Esophagus muscularis mucosa (tissue), 4 donors: ENCODE results near the gene SH2D7. TPM values are rescaled to one million over a fixed set of nuclear protein-coding genes. Genes with fewer than 3 reads are reported as not detected.
A peak's percentile ranks its signal among the peaks of the same experiment; 100 is the strongest.

Experiments
- DNase-seq: peaks from one replicate; pipeline ENCODE4 v3.0.0-alpha.2; 2017; ENCODE audit errors: extremely low spot score
- H3K27ac ChIP-seq, 4 donors: fragments of 200-600 bp; sonication (generic); replicated peaks in 1 of 4; 1 replicate in 3 of 4; 2 replicates in 1 of 4; pipeline ENCODE4 v1.5.1; 2016 to 2019; ENCODE audit warnings: mild to moderate bottlenecking in 1 of 4
- H3K27me3 ChIP-seq, 4 donors: fragments of 200-600 bp; sonication (generic); one replicate each; pipeline versions ENCODE4 v1.5.1 to v1.6.0; 2016 to 2019
- H3K36me3 ChIP-seq, 4 donors: fragments of 200-600 bp; sonication (generic); one replicate each; pipeline ENCODE4 v1.5.1; 2016 to 2019
- H3K4me1 ChIP-seq, 4 donors: fragments of 200-600 bp; sonication (generic); one replicate each; pipeline ENCODE4 v1.5.1; 2016 to 2019
- H3K4me3 ChIP-seq, 4 donors: fragments of 200-600 bp; sonication (generic); 1 replicate in 2 of 4; 2 replicates in 2 of 4; pipeline ENCODE4 v1.5.1; 2016 to 2019; ENCODE audit warnings: mild to moderate bottlenecking in 4 of 4, moderate library complexity in 1 of 4
- H3K9me3 ChIP-seq, 4 donors: fragments of 200-600 bp; sonication (generic); 1 replicate in 3 of 4; 2 replicates in 1 of 4; pipeline ENCODE4 v1.5.1; 2016 to 2019
- CTCF ChIP-seq, 3 experiments: fragments of 200-600 bp in 2 of 3; fragments of 450-650 bp in 1 of 3; sonication (generic) in 2 of 3; IDR thresholded peaks; one replicate each; pipeline ENCODE4 v1.5.1; 2017 to 2019; ENCODE audit warnings: antibody characterized with exemption in 3 of 3, mild to moderate bottlenecking in 2 of 3, moderate library complexity in 1 of 3
- EP300 ChIP-seq: sonication (generic); formaldehyde crosslinking; IDR thresholded peaks from one replicate; pipeline ENCODE4 v1.6.1; 2017; ENCODE audit warnings: antibody characterized with exemption
- POLR2A ChIP-seq: fragments of 450-650 bp; IDR thresholded peaks from one replicate; pipeline ENCODE4 v1.6.1; 2017; ENCODE audit warnings: antibody characterized with exemption, moderate library complexity, mild to moderate bottlenecking, low read depth
- POLR2AphosphoS5 ChIP-seq, 2 donors: sonication (generic); formaldehyde crosslinking; IDR thresholded peaks; one replicate each; pipeline ENCODE4 v1.6.1; 2017; ENCODE audit warnings: antibody characterized with exemption in 2 of 2
- WGBS: methylation state at CpG from one replicate; pipeline ENCODE4 v1.1.5; 2018; 5-methylcytosine and 5-hydroxymethylcytosine counted together
- intact Hi-C: fragments of 100-400 bp; cut with DNase I; formaldehyde crosslinking; loops from one replicate; pipeline ENCODE4 v1.15.1; 2023
- total RNA-seq, 4 donors: library from RNA; depleted of rRNA; stranded (reverse); fragments of >200 nt; gene quantifications; one replicate each; pipeline versions ENCODE4 v1.1.0 to v1.2.1, GENCODE V29; 2016

Gene SH2D7
- total RNA-seq, 4 donors from 2014 or later, result not detected

- no peaks in the 10 kb centered on the region for H3K27me3 ChIP-seq
- peak overlapping the region; percentile 12 to 66 (median 61) for H3K27ac ChIP-seq
- peaks cover 60 to 81% (median 66%) of the 10 kb centered on the region in 4 donors for H3K4me1 ChIP-seq
- no peak overlapping the region for H3K4me3 ChIP-seq
- H3K36me3 ChIP-seq, result peaks cover under 1 to 26% (median 20%) of the 10 kb centered on the region in 4 donors
- no peaks in the 10 kb centered on the region for H3K9me3 ChIP-seq
- 32% methylated on average over 8 of the region's 8 CpGs for WGBS
- peak in 1 of 2 donors; percentile 3 for TF ChIP-seq POLR2AphosphoS5 (IDR thresholded peaks at IDR 0.05)
- no peak for TF ChIP-seq CTCF (IDR thresholded peaks at IDR 0.05)
- TF ChIP-seq EP300, result no peak
- no peak for TF ChIP-seq POLR2A
- no peak for DNase-seq
- intact Hi-C loops, result no loop called here
Observed at GRCh38 chr15:78047761-78048627, 44.4 kb upstream of the SH2D7 start.

GRCh38 chr15:78048628-78048920 lies 43.8 kb upstream of the SH2D7 start:
- H3K36me3 ChIP-seq, result peaks cover 6 to 26% (median 20%) of the 10 kb centered on the region in 4 donors
- no peaks in the 10 kb centered on the region for H3K27me3 ChIP-seq
- peaks cover 60 to 84% (median 67%) of the 10 kb centered on the region in 4 donors for H3K4me1 ChIP-seq
- H3K4me3 ChIP-seq, result no peak overlapping the region
- peak overlapping the region; percentile 12 to 66 (median 61) for H3K27ac ChIP-seq
- intact Hi-C loops, result no loop called here
- DNase-seq, result no peak
- H3K9me3 ChIP-seq, result no peaks in the 10 kb centered on the region
- WGBS, result 65% methylated on average over 5 of the region's 5 CpGs
- no peak for TF ChIP-seq EP300
- TF ChIP-seq POLR2AphosphoS5 (IDR thresholded peaks at IDR 0.05), result no peak
- no peak for TF ChIP-seq CTCF (IDR thresholded peaks at IDR 0.05)
- no peak for TF ChIP-seq POLR2A

- H3K4me1 ChIP-seq, result peaks cover 60 to 82% (median 70%) of the 10 kb centered on the region in 4 donors
Observed at GRCh38 chr15:78049691-78050440, 42.5 kb upstream of the SH2D7 start.

GRCh38 chr15:78050441-78050809 lies 41.9 kb upstream of the SH2D7 start:
- intact Hi-C loops, result no loop called here
- no peaks in the 10 kb centered on the region for H3K9me3 ChIP-seq
- H3K4me3 ChIP-seq, result no peak overlapping the region
- H3K27ac ChIP-seq, result peak overlapping the region in 2 of 4 donors; percentile 63 to 66
- H3K27me3 ChIP-seq, result no peaks in the 10 kb centered on the region
- no peak for DNase-seq
- peaks cover 6 to 16% (median 11%) of the 10 kb centered on the region in 4 donors for H3K36me3 ChIP-seq
- H3K4me1 ChIP-seq, result peaks cover 63 to 82% (median 72%) of the 10 kb centered on the region in 4 donors
- no peak for TF ChIP-seq POLR2A
- no peak for TF ChIP-seq POLR2AphosphoS5 (IDR thresholded peaks at IDR 0.05)
- no peak for TF ChIP-seq EP300
- 68% methylated on average over 1 of the region's 1 CpG for whole genome bisulfite sequencing

More at GRCh38 chr15:78049691-78050440, 42.5 kb upstream of the SH2D7 start:
- intact Hi-C loops, result no loop called here
- peak overlapping the region; percentile 27 to 66 (median 61) for H3K27ac ChIP-seq
- WGBS, result 61% methylated on average over 3 of the region's 7 CpGs
- peaks cover 6 to 16% (median 11%) of the 10 kb centered on the region in 4 donors for H3K36me3 ChIP-seq
- no peaks in the 10 kb centered on the region for H3K27me3 ChIP-seq
- H3K9me3 ChIP-seq, result no peaks in the 10 kb centered on the region
- TF ChIP-seq POLR2AphosphoS5 (IDR thresholded peaks at IDR 0.05) (peak in 1 of 2 donors; percentile 23), POLR2A (no peak)
- no peak for DNase-seq
- H3K4me3 ChIP-seq, result no peak overlapping the region

- no peak overlapping the region for H3K4me3 ChIP-seq
- no peak overlapping the region for H3K27ac ChIP-seq
- no peaks in the 10 kb centered on the region for H3K9me3 ChIP-seq
- TF ChIP-seq POLR2AphosphoS5 (IDR thresholded peaks at IDR 0.05) (no peak), CTCF (IDR thresholded peaks at IDR 0.05) (no peak), POLR2A (no peak), EP300 (no peak)
- no peaks in the 10 kb centered on the region for H3K27me3 ChIP-seq
- H3K36me3 ChIP-seq, result peaks cover 6 to 16% (median 11%) of the 10 kb centered on the region in 4 donors
- WGBS, result 59% methylated on average over 1 of the region's 1 CpG
- H3K4me1 ChIP-seq, result peaks cover 67 to 85% (median 76%) of the 10 kb centered on the region in 4 donors
- no peak for DNase-seq
- intact Hi-C loops, result no loop called here
Observed at GRCh38 chr15:78050826-78051225, 41.5 kb upstream of the SH2D7 start.
